HG03064 (cell line): ENCODE measurements around the gene BAMBI.
A peak's percentile ranks its signal among the peaks of the same experiment; 100 is the strongest.
"Not testable (repeated sequence)": the region's sequence is repeated elsewhere in the genome, so short reads cannot be mapped to it uniquely, and the experiment has no call there.

Source experiments
- ATAC-seq: cut with Tn5 transposase; IDR thresholded peaks from one replicate; pipeline ENCODE4 v1.9.1; 2021; ENCODE audit warnings: low read depth; ENCODE audit not compliant: unreplicated experiment

BAMBI gene

DNA sequence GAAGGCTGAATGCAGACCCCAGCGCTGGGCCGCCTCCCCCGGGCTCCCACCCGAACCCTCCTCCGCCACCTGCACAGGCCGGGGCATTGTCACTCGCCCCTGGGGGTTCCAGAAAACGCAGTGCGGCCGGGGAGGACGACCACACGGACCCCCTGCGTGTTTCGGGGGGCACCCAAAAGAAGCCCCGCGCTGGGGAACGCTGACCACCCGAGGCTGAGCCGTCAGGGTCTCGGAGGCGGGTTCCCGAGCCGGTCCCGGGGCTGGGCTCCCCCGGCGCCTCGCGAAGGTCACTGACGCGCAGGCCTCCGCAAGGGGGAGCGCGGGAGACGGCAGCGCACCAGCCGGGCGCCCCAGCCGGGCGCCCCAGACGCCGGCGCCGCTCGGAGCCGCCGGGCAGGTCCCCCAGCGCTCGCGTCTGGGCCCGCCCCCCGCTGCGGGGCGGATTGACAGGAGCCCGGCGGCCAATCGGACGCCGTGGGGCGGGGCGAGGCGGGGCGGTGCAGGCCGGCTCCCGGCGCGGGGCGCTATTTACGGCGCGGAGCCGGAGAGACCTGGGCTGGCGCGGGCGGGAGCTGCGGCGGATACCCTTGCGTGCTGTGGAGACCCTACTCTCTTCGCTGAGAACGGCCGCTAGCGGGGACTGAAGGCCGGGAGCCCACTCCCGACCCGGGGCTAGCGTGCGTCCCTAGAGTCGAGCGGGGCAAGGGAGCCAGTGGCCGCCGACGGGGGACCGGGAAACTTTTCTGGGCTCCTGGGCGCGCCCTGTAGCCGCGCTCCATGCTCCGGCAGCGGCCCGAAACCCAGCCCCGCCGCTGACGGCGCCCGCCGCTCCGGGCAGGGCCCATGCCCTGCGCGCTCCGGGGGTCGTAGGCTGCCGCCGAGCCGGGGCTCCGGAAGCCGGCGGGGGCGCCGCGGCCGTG is at the start of gene BAMBI:
Gene BAMBI, plus strand, starts transcription at position 554 of the 920 bp plus-strand sequence. CDS start 377 bp downstream, outside the sequence.
- peak; percentile 96 for ATAC-seq

- peak; percentile 73 for ATAC-seq
These were observed 49.0 kb upstream of the BAMBI start for GRCh38 chr10:28628184-28628893.

DNA sequence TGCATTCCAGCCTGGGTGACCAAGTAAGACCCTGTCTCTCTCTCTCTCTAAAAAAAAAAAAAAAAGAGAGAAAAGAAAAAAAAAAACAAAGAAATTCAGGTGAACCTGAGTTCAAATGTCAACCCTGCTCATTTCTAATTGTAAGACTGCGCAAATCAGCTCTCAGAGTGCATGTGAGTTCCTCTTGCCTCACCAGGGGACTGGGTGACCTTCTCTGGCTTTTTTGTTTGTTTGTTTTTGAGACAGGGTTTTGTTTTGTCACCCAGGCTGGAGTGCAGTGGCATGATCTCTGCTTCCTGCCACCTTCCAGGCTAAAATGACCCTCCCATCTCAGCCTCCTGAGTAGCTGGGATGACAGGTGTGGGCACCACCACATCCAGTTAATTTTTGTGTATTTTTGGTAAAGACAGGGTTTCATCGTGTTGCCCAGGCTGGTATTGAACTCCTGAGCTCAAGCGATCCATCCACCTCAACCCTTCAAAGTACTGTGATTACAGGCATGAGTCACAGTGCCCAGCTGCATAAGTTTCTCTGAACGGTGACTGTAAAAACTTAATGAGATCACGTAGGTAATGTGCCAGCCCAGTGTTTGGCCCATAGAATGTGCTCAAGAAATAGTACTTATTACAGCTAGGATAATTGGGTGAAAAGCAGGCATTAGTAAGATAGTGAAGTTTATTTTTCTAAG is 45.3 kb upstream of the BAMBI start:
- no peak for ATAC-seq

GRCh38 chr10:28632584-28632945 is 44.8 kb upstream of the BAMBI start:
- no peak for ATAC-seq

DNA sequence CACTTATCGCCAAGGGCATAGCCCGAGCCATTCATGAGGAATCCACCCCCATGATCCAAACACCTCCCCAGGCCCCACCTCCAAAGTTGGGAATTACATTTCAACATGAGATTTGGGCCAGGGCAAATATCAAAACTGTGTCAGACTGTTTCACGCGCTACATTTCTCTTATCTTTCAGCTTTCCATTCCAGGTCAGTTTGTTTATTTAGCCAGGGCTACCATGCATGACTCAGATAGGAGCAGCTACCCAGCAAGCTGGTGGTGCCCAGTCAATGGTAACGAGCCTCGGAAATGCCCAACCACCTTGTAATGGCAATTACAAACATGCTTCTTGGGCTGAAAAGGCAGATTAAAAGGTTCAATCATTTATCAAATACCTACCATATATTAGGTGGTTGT is 43.6 kb upstream of the BAMBI start:
- no peak for ATAC-seq

- ATAC-seq, result no peak
These were observed 40.0 kb upstream of the BAMBI start for GRCh38 chr10:28637346-28637745.

DNA sequence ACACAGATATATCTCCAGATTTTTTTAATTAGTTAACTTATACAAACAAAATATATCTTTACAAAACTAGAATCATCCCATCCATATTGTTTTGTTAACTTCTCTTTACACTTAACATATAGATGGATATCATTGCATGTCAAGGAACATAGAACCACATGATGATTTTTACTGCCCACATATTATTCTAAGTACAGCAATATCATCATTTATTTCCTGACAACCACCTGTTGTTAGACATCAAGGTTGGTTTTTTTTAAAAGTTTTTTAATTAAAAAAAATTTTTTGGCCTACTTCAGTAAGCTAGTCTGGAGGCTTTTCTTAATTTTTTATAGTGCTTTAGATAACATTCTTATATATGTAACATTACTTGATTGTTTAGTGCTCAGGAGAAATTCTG is 38.9 kb upstream of the BAMBI start:
- ATAC-seq, result no peak

DNA sequence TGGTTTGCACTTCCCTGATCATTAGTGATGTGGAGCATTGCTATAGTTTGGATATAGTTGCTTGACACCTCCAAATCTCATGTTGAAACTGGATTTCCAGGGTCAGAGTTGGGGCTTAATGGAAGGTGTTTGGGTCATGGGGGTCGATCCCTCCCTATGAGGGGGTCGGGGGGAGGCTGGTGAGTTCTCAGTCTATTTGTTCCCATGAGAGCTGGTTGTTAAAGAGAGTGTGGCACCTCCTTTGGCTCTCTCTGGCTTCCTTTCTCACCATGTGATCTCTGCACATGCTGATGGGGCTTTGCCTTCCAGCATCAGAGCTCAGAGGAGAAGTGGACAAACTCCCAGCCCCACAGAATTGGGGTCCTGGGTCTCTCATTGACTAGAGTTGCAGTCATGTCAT is 36.8 kb upstream of the BAMBI start:
- ATAC-seq, result no peak

DNA sequence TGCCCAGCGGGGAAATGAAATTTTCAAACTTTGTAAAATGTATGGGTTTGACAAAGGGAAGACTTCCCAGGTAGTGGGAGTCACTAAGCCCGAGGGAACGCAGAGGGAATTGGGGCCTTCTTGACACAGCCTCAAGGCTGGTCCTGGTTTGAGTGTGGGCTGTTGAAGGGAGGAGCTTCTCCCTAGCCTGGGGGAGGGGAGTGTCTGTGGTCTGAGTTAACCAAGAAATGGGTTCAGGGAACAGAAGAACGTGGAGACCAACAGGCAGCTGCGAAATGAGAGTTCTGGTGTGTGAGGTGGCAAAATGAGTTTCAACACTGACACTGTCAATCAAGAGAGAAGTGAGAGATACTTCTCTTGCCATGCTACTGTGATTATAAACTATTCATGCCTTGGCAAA is 32.7 kb upstream of the BAMBI start:
- no peak for ATAC-seq

GRCh38 chr10:28652106-28652505 is 25.2 kb upstream of the BAMBI start:
- ATAC-seq, result no peak

GRCh38 chr10:28652703-28653102 is 24.6 kb upstream of the BAMBI start:
- ATAC-seq, result no peak

DNA sequence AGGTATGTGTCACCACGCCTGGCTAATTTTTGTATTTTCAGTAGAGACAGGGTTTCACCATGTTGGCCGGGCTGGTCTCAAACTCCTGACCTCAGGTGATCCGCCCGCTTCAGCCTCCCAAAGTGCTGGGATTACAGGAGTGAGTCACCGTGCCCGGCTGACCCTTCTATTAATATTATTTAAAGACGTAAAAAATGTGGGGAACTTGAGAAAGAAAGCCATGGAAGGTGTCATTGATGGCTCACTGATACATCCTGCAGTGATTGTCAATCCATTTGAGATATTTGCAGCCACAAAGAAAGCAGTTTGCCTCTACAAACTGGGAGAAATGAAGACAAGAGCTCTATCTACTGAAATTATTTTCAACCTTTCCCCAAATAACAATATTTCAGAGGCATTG is 18.5 kb upstream of the BAMBI start:
- not testable (repeated sequence) for ATAC-seq

GRCh38 chr10:28661035-28661434 is 16.3 kb upstream of the BAMBI start:
- no peak for ATAC-seq

DNA sequence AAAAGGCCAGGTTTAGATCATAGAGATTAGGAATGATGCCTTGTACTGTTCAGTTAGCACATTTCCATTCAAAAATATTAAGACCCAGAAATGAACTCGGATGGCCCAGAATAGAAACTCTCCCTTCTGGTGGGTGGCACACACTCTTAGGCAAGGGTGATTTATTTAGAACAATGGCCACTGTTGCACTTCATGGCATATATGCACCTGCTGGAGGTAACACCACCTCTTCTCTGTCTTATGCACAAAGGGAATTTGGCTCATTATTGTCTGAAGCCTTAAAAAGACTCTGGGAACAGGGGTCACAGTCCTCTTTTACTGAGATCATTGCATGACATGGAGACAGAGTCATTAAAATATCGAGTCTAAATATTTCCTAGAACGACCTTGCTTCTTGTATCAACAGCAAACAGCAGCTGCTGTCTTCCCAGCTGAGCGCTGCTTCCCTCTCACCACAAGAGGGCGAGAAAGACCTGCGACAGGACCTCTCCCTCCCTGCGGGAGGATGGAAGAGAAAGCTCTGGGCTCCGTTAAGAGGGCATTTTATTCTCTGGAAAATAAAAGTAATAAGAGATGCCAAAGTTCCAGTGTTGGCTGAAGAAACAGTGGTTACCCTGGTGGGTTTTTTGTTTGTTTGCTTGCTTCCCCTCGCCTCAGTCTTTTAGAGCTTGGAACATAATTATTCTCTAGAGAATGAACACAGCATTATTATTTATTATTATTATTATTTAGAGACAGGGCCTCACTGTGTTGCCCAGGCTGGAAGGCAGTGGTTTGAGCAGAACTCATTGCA is 13.5 kb upstream of the BAMBI start:
- ATAC-seq, result peak; percentile 75

- ATAC-seq, result no peak
These were observed 13.0 kb upstream of the BAMBI start for GRCh38 chr10:28664369-28664740.

GRCh38 chr10:28666751-28667467 is 10.4 kb upstream of the BAMBI start:
- ATAC-seq, result no peak

GRCh38 chr10:28668363-28669226 is 8.7 kb upstream of the BAMBI start:
- ATAC-seq, result no peak

- no peak for ATAC-seq
These were observed 7.8 kb upstream of the BAMBI start for GRCh38 chr10:28669227-28670173.
